ENCODE results near the gene ADGRL3.

DNA sequence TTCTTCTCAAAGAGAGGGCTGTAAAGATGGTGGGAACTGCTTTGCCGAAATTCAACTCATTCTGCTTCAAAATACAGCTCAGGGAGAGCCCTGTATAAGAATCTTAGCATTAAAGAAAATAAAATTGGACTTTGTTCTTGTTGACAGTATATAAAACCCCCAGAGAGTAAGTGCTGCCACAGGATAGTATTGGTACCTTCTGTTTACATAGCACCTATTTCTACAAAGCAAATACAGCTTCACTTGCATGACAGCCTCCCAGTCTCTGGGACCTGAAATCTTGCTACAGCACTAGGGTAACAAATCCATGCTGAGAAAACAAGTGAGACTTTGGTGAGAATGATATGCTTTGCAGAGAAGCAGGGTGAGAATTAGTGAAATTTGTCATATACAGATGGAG lies 428.6 kb downstream of the ADGRL3 start:
- TF ChIP-seq ZFP3 (CRISPR knock-in tag; IDR thresholded peaks at IDR 0.05) = no peak
- no peak for TF ChIP-seq BACH2 (CRISPR knock-in tag; IDR thresholded peaks at IDR 0.05; ENCODE audit: borderline replicate concordance)
- TF ChIP-seq ZC3H10 (CRISPR knock-in tag; IDR thresholded peaks at IDR 0.05) = no peak
- TF ChIP-seq RARB (CRISPR knock-in tag; IDR thresholded peaks at IDR 0.05) = no peak
- no peak for TF ChIP-seq OSR1 (CRISPR knock-in tag; IDR thresholded peaks at IDR 0.05)
- no peak for TF ChIP-seq CREB5 (CRISPR knock-in tag; IDR thresholded peaks at IDR 0.05; ENCODE audit: low read depth)
- TF ChIP-seq PPARA (CRISPR knock-in tag; IDR thresholded peaks at IDR 0.05; ENCODE audit: borderline replicate concordance) = no peak
- no peak for TF ChIP-seq ARNTL (CRISPR knock-in tag; IDR thresholded peaks at IDR 0.05; ENCODE audit: borderline replicate concordance, low read depth)
- TF ChIP-seq ZFP30 (CRISPR knock-in tag; IDR thresholded peaks at IDR 0.05) = no peak
- no peak for TF ChIP-seq PATZ1 (CRISPR knock-in tag; IDR thresholded peaks at IDR 0.05; ENCODE audit: borderline replicate concordance)
